ENCODE results near the gene PLSCR2. TPM values are rescaled to one million over a fixed set of nuclear protein-coding genes. Genes with fewer than 3 reads are reported as not detected.
A peak's percentile ranks its signal among the peaks of the same experiment; 100 is the strongest.

Gene PLSCR2
- total and polyA plus RNA-seq, 9 of the 15 experiments (the other 6 are each of a cell fraction or from before 2014, with no cell fraction given): 0.07 to 0.49 (median 0.25) TPM; not detected in 4

DNA sequence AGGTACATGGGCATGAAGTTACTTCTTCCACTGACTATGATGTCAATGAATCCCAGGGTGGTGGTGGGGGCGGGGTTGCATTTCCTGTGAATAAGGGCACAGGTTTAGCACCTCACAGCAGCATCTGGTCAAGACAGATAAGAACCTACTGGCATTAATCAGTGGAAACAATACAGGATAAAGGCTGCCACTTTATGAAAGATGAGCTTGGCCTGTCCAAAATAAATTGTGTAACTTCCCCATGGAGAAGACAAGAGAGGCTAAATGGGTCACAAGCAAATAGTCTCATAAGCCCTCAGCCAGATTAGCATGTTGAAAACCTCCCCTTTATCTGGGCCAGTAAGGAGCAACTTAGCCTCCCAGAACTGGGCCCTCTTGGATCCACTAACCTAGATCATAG lies 27.4 kb upstream of the PLSCR2 start (continued):
- TF ChIP-seq, protein P1, sequence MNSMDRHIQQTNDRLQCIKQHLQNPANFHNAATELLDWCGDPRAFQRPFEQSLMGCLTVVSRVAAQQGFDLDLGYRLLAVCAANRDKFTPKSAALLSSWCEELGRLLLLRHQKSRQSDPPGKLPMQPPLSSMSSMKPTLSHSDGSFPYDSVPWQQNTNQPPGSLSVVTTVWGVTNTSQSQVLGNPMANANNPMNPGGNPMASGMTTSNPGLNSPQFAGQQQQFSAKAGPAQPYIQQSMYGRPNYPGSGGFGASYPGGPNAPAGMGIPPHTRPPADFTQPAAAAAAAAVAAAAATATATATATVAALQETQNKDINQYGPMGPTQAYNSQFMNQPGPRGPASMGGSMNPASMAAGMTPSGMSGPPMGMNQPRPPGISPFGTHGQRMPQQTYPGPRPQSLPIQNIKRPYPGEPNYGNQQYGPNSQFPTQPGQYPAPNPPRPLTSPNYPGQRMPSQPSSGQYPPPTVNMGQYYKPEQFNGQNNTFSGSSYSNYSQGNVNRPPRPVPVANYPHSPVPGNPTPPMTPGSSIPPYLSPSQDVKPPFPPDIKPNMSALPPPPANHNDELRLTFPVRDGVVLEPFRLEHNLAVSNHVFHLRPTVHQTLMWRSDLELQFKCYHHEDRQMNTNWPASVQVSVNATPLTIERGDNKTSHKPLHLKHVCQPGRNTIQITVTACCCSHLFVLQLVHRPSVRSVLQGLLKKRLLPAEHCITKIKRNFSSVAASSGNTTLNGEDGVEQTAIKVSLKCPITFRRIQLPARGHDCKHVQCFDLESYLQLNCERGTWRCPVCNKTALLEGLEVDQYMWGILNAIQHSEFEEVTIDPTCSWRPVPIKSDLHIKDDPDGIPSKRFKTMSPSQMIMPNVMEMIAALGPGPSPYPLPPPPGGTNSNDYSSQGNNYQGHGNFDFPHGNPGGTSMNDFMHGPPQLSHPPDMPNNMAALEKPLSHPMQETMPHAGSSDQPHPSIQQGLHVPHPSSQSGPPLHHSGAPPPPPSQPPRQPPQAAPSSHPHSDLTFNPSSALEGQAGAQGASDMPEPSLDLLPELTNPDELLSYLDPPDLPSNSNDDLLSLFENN (IDR thresholded peaks at IDR 0.05; ENCODE audit: low read depth in 2 of 2, low read length in 2 of 2): peak in 1 of 2 experiments; percentile 90; a peak in 2 of 4 replicates
- no peak for TF ChIP-seq ZNF764 (CRISPR knock-in tag; IDR thresholded peaks at IDR 0.05; ENCODE audit: low read depth)
- TF ChIP-seq, protein P2, sequence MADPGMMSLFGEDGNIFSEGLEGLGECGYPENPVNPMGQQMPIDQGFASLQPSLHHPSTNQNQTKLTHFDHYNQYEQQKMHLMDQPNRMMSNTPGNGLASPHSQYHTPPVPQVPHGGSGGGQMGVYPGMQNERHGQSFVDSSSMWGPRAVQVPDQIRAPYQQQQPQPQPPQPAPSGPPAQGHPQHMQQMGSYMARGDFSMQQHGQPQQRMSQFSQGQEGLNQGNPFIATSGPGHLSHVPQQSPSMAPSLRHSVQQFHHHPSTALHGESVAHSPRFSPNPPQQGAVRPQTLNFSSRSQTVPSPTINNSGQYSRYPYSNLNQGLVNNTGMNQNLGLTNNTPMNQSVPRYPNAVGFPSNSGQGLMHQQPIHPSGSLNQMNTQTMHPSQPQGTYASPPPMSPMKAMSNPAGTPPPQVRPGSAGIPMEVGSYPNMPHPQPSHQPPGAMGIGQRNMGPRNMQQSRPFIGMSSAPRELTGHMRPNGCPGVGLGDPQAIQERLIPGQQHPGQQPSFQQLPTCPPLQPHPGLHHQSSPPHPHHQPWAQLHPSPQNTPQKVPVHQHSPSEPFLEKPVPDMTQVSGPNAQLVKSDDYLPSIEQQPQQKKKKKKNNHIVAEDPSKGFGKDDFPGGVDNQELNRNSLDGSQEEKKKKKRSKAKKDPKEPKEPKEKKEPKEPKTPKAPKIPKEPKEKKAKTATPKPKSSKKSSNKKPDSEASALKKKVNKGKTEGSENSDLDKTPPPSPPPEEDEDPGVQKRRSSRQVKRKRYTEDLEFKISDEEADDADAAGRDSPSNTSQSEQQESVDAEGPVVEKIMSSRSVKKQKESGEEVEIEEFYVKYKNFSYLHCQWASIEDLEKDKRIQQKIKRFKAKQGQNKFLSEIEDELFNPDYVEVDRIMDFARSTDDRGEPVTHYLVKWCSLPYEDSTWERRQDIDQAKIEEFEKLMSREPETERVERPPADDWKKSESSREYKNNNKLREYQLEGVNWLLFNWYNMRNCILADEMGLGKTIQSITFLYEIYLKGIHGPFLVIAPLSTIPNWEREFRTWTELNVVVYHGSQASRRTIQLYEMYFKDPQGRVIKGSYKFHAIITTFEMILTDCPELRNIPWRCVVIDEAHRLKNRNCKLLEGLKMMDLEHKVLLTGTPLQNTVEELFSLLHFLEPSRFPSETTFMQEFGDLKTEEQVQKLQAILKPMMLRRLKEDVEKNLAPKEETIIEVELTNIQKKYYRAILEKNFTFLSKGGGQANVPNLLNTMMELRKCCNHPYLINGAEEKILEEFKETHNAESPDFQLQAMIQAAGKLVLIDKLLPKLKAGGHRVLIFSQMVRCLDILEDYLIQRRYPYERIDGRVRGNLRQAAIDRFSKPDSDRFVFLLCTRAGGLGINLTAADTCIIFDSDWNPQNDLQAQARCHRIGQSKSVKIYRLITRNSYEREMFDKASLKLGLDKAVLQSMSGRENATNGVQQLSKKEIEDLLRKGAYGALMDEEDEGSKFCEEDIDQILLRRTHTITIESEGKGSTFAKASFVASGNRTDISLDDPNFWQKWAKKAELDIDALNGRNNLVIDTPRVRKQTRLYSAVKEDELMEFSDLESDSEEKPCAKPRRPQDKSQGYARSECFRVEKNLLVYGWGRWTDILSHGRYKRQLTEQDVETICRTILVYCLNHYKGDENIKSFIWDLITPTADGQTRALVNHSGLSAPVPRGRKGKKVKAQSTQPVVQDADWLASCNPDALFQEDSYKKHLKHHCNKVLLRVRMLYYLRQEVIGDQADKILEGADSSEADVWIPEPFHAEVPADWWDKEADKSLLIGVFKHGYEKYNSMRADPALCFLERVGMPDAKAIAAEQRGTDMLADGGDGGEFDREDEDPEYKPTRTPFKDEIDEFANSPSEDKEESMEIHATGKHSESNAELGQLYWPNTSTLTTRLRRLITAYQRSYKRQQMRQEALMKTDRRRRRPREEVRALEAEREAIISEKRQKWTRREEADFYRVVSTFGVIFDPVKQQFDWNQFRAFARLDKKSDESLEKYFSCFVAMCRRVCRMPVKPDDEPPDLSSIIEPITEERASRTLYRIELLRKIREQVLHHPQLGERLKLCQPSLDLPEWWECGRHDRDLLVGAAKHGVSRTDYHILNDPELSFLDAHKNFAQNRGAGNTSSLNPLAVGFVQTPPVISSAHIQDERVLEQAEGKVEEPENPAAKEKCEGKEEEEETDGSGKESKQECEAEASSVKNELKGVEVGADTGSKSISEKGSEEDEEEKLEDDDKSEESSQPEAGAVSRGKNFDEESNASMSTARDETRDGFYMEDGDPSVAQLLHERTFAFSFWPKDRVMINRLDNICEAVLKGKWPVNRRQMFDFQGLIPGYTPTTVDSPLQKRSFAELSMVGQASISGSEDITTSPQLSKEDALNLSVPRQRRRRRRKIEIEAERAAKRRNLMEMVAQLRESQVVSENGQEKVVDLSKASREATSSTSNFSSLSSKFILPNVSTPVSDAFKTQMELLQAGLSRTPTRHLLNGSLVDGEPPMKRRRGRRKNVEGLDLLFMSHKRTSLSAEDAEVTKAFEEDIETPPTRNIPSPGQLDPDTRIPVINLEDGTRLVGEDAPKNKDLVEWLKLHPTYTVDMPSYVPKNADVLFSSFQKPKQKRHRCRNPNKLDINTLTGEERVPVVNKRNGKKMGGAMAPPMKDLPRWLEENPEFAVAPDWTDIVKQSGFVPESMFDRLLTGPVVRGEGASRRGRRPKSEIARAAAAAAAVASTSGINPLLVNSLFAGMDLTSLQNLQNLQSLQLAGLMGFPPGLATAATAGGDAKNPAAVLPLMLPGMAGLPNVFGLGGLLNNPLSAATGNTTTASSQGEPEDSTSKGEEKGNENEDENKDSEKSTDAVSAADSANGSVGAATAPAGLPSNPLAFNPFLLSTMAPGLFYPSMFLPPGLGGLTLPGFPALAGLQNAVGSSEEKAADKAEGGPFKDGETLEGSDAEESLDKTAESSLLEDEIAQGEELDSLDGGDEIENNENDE (IDR thresholded peaks at IDR 0.05; ENCODE audit: low read depth, low read length): no peak
- no peak for TF ChIP-seq MCM2 (IDR thresholded peaks at IDR 0.05; ENCODE audit: low read depth)
- peak; percentile 96 for TF ChIP-seq SMARCA4 (IDR thresholded peaks at IDR 0.05)
- peak; percentile 84 for TF ChIP-seq STAT5A (IDR thresholded peaks at IDR 0.05; ENCODE audit: borderline replicate concordance, low read length)
- no peak for TF ChIP-seq IFI16 (CRISPR knock-in tag; IDR thresholded peaks at IDR 0.05)
- no peak for TF ChIP-seq POLR2AphosphoS2 (IDR thresholded peaks at IDR 0.05; ENCODE audit: low read length)
- peak; percentile 70; the same call in 1 of the 2 replicates for TF ChIP-seq SMAD3 (CRISPR knock-in tag; conservative IDR thresholded peaks at IDR 0.05)
- TF ChIP-seq NCOA2 (IDR thresholded peaks at IDR 0.05; ENCODE audit: partially characterized antibody in 2 of 2): no peak
- TF ChIP-seq CBFB (CRISPR knock-in tag; IDR thresholded peaks at IDR 0.05): no peak
- peak; percentile 95 for TF ChIP-seq EP300 (IDR thresholded peaks at IDR 0.05; ENCODE audit: low read length)
- TF ChIP-seq NR2F6 (CRISPR knock-in tag; IDR thresholded peaks at IDR 0.05): no peak
